Measurements from ENCODE around the gene PWWP2B. TPM values are rescaled to one million over a fixed set of nuclear protein-coding genes. Genes with fewer than 3 reads are reported as not detected.

PWWP2B gene
- total and polyA plus RNA-seq, 2 experiments from 2014 or later, result 2.3 to 12.8 TPM

- TF ChIP-seq ZNF462 (CRISPR knock-in tag; IDR thresholded peaks at IDR 0.05), result no peak
- TF ChIP-seq CREB1 (CRISPR knock-in tag; IDR thresholded peaks at IDR 0.05; ENCODE audit: low read depth), result no peak
- no peak for TF ChIP-seq JUNB (IDR thresholded peaks at IDR 0.05; ENCODE audit: unreplicated experiment)
- no peak for TF ChIP-seq POLR2AphosphoS5 (IDR thresholded peaks at IDR 0.05; ENCODE audit: low read depth)
These were observed 19.7 kb downstream of the PWWP2B start (continued) for GRCh38 chr10:132416566-132417256.

GRCh38 chr10:132417257-132417910, 20.4 kb downstream of the PWWP2B start:
- H3K9me2 ChIP-seq (ENCODE audit: insufficient read depth), result no peaks in the 10 kb centered on the region
- H3K27ac ChIP-seq (ENCODE audit: low read depth), result no peak overlapping the region
- no peak overlapping the region for H3K4me3 ChIP-seq
- H3K79me2 ChIP-seq (replicated peaks; ENCODE audit: insufficient read depth), result no peaks in the 10 kb centered on the region
- H3K4me3 Mint-ChIP-seq, result no peak overlapping the region
- H3K27me3 ChIP-seq (ENCODE audit: insufficient read depth), result no peaks in the 10 kb centered on the region
- no peaks in the 10 kb centered on the region for H4K20me1 ChIP-seq (replicated peaks; ENCODE audit: insufficient read depth)
- no peak overlapping the region for H2AFZ ChIP-seq
- H3F3A ChIP-seq (replicated peaks; ENCODE audit: low read depth), result 0 out of 2 replicates have a peak, but pooled peaks cover 3% of the 10 kb centered on the region
- ATAC-seq (no peak), DNase-seq (ENCODE audit: low spot score) (no peak)
- no peak overlapping the region for H3K4me2 ChIP-seq
- no peaks in the 10 kb centered on the region for H3K36me3 ChIP-seq (ENCODE audit: insufficient read depth)
- peaks cover 13% of the 10 kb centered on the region for H3K27me3 Mint-ChIP-seq (ENCODE audit: insufficient read depth, low read depth, poor library complexity)
- H3K36me3 Mint-ChIP-seq (ENCODE audit: low read depth), result no peaks in the 10 kb centered on the region; the same call in 2 of the 3 replicates
- no peak overlapping the region for H3K27ac Mint-ChIP-seq
- peaks cover 43% of the 10 kb centered on the region for H3K4me1 Mint-ChIP-seq
- peaks cover 15% of the 10 kb centered on the region for H3K4me1 ChIP-seq (ENCODE audit: insufficient read depth)
- no peaks in the 10 kb centered on the region for H3K9me3 Mint-ChIP-seq
- TF ChIP-seq EZH2 (IDR thresholded peaks at IDR 0.05; ENCODE audit: low read depth, unreplicated experiment) (no peak), CTCF (conservative IDR thresholded peaks at IDR 0.05; ENCODE audit: low read depth in 2 of 2) (no peak), ETS1 (IDR thresholded peaks at IDR 0.05) (no peak), REST (IDR thresholded peaks at IDR 0.05; ENCODE audit: unreplicated experiment) (no peak), CREB1 (CRISPR knock-in tag; IDR thresholded peaks at IDR 0.05; ENCODE audit: low read depth) (no peak), POLR2AphosphoS5 (IDR thresholded peaks at IDR 0.05; ENCODE audit: low read depth) (no peak), ZNF114 (CRISPR knock-in tag; IDR thresholded peaks at IDR 0.05) (no peak), NANOG (IDR thresholded peaks at IDR 0.05; ENCODE audit: borderline replicate concordance) (no peak)
